ENCODE results near the gene SAXO2.
A peak's percentile ranks its signal among the peaks of the same experiment; 100 is the strongest.
"Not testable (repeated sequence)": the region's sequence is repeated elsewhere in the genome, so short reads cannot be mapped to it uniquely, and the experiment has no call there.

DNA sequence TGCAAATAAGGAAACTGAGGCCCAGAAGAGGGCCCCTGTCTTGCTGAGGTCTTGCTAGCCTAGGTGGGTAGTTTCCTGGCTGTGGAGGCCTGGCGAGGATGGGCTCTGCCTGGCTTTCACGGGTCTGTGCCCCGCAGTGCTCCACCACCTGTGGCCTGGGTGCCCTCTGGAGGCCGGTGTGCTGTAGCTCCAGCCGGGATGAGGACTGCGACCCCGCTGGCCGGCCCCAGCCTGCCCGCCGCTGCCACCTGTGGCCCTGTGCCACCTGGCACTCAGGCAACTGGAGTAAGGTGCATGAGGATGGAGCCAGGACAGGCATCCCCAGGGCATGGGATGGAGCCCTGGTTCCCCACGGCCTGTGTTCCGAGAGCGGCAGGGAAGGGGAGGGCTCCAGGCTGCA lies 66.4 kb downstream of the SAXO2 start:
- TF ChIP-seq, protein P1, sequence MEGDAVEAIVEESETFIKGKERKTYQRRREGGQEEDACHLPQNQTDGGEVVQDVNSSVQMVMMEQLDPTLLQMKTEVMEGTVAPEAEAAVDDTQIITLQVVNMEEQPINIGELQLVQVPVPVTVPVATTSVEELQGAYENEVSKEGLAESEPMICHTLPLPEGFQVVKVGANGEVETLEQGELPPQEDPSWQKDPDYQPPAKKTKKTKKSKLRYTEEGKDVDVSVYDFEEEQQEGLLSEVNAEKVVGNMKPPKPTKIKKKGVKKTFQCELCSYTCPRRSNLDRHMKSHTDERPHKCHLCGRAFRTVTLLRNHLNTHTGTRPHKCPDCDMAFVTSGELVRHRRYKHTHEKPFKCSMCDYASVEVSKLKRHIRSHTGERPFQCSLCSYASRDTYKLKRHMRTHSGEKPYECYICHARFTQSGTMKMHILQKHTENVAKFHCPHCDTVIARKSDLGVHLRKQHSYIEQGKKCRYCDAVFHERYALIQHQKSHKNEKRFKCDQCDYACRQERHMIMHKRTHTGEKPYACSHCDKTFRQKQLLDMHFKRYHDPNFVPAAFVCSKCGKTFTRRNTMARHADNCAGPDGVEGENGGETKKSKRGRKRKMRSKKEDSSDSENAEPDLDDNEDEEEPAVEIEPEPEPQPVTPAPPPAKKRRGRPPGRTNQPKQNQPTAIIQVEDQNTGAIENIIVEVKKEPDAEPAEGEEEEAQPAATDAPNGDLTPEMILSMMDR (IDR thresholded peaks at IDR 0.05; ENCODE audit: control extremely low read depth in 1 of 3, insufficient read depth in 1 of 3, low read depth in 1 of 3, low read length in 3 of 3) = peak in 1 of 3 experiments; percentile 8; a peak in 1 of 4 replicates
- TF ChIP-seq KDM5A (IDR thresholded peaks at IDR 0.05; ENCODE audit: low read length); EP300 (IDR thresholded peaks at IDR 0.05; ENCODE audit: borderline replicate concordance in 1 of 2, low read depth in 2 of 2, low read length in 2 of 2); RNF2 (IDR thresholded peaks at IDR 0.05; ENCODE audit: borderline replicate concordance, low read depth, low read length, missing control alignments, poor library complexity, severe bottlenecking); POLR2AphosphoS5 (IDR thresholded peaks at IDR 0.05; ENCODE audit: low read depth, low read length); TEAD4 (IDR thresholded peaks at IDR 0.05; ENCODE audit: low read depth, low read length); POLR2A (IDR thresholded peaks at IDR 0.05; ENCODE audit: control extremely low read depth in 1 of 2, low read depth in 2 of 2, low read length in 2 of 2); SIX5 (IDR thresholded peaks at IDR 0.05; ENCODE audit: low read depth, low read length); CTBP2 (IDR thresholded peaks at IDR 0.05; ENCODE audit: borderline replicate concordance, insufficient read depth, insufficient read length, low read length); JUND (IDR thresholded peaks at IDR 0.05; ENCODE audit: low read length); EZH2 (IDR thresholded peaks at IDR 0.05; ENCODE audit: low read depth, low read length, severe bottlenecking); GABPA (IDR thresholded peaks at IDR 0.05; ENCODE audit: borderline replicate concordance, insufficient read depth, low read length): not testable (repeated sequence)
- TF ChIP-seq, protein P2, sequence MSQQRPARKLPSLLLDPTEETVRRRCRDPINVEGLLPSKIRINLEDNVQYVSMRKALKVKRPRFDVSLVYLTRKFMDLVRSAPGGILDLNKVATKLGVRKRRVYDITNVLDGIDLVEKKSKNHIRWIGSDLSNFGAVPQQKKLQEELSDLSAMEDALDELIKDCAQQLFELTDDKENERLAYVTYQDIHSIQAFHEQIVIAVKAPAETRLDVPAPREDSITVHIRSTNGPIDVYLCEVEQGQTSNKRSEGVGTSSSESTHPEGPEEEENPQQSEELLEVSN (IDR thresholded peaks at IDR 0.05) = not testable (repeated sequence)
